ENCODE measurements around the gene FAM163A.
"Not testable (repeated sequence)": the region's sequence is repeated elsewhere in the genome, so short reads cannot be mapped to it uniquely, and the experiment has no call there.

The FAM163A gene

DNA sequence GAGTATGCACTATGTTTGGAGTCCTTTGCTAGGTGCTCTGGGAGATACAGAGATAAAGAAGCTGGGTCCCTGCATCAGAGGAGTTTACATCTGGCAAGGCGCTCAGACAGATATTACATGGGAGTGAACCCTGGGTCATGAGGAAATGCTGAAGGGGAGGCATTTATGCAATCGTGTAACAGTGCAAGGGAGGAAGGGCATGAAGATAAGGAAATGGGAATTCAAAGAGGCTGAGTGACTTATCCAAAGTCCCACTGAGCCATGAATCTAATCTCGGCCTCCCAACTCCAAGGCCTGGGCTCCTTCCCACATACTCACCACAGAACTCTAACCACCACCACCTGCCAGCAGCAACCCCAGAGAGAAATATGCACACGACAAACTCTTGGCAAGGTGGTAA, 51.6 kb downstream of the FAM163A start:
- no peak for DNase-seq

DNA sequence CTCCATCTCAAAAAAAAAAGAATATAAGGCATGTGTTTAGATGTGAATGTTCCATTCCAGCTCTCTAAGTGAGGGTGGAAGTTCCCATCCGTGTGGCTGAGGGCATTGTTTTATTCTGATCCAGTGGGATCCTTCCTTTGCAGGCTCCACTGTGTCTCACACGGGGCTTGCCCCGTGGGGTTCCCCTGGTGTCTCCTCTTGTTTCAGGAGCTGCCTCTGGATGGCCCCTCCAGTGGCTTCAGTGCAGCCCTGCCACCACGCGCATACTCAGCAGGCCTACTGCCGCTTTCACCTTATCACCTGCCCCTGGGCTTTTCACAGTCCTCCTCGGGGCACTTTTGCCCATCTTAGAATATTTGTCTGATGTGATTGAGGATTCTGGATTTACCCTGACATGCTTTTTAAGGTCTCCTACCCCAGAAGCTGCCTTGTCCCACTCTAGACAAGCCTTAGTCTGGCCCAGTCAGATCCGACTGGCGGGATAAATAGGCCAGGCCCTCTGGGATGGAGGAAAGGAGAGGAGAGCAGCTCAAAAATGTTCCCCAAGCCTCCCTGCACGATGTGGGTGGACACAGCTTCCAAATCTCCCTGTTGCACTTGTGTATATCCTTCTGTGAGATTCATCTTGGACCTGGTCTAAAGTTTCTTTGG, 55.2 kb downstream of the FAM163A start:
- no peak for DNase-seq

DNA sequence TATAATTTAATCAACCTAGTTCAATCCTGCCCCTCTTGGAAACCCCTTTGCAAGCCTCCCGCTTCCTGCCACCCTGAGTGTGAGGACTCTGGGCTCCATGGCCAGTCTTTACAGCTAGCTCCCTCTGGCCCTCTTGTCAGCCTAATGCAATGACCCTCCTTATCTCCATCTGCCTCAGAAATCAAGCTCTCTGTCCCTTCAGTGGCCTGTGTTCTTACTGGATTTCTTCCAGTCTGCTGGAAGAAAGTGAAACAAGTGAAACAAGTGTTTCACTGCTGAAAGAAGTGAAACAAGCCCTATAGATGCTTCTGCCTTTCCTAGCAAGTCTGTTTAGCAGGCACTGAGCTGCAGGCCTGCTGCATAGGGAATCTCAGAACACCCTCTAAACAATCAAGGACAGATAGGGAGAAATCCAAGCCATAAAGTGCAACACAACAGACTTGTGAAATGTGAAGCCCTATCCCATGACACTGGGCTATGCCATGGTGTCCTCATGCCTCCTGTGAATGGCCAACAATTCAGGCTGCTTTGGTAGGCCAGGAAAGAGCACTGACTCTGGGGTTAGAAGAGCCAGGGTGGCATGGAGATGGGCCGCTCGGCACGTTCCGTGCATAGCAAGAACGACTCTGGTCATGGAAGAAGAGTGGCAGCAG, 55.9 kb downstream of the FAM163A start:
- DNase-seq = no peak

DNA sequence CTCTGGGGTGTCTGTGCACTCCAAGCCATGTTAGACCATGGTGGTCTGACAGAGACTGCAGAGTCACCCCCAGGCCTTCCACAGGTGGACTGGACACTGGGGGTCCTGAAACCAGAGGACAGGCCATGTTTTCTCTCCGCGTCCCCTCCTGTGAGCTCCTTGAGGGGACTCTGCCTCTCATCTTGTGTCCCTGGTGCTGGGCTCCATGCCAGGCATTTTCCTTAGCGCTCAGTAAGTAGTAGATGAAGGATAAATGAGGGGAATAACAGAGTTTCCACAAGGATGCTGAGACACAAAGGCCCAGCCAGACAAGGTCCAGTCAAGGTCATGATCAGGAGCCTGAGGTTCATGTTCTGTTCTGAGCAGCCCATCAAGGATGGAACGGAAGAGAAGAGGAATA, 57.4 kb downstream of the FAM163A start:
- DNase-seq = no peak

DNA sequence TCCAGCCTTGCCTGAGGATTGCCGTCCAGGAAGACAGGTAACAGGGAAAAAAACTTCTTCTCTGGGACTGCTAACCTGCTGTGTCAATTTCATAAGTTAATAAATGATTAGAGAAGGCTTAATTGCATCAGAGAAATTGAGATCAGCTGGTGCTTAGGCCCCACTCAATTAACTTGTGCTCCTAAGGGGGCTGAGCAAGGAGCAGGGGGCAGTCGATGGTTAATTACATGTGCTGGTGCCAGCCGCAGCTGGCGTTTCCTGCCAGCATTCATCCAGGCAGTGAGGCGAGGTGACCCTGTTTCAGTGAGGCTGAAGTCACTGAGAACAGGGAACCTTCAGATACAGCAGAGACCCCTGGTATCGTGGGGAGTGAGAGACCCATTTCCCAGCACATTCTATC, 60.0 kb downstream of the FAM163A start:
- no peak for DNase-seq

DNA sequence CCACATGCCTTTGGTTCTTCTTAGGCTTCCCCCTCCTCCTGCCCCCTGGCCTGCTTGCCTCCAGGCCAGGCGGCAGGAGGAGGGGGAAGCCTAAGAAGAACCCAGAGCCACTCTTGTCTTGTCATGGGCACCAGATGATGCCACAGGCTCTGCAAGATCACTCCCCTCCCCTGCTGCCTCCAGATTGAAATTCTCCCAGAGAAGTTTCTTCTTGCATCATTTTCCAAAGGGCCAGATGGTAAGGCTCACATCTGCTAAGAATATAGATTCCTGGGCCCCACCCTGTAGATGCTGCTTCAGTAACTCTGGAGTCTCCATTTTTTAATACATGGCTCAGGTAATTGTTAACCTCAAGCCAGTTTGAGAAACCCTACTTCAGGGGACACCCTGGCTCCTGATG, 60.8 kb downstream of the FAM163A start:
- DNase-seq = no peak

DNA sequence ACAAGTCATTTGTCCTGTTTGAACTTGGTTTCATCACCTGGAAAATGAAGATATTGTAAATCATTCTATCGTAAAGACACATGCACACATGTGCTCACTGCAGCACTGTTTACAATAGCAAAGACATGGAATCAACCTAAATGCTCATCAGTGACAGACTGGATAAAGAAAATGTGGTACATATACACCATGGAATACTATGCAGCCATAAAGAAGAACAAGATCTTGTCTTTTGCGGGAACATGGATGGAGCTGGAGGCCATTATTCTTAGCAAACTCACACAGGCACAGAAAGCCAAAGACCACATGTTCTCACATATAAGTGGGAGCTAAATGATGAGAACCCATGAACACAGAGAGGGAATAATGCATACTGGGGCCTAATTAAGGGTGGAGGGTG, 61.3 kb downstream of the FAM163A start:
- not testable (repeated sequence) for DNase-seq

DNA sequence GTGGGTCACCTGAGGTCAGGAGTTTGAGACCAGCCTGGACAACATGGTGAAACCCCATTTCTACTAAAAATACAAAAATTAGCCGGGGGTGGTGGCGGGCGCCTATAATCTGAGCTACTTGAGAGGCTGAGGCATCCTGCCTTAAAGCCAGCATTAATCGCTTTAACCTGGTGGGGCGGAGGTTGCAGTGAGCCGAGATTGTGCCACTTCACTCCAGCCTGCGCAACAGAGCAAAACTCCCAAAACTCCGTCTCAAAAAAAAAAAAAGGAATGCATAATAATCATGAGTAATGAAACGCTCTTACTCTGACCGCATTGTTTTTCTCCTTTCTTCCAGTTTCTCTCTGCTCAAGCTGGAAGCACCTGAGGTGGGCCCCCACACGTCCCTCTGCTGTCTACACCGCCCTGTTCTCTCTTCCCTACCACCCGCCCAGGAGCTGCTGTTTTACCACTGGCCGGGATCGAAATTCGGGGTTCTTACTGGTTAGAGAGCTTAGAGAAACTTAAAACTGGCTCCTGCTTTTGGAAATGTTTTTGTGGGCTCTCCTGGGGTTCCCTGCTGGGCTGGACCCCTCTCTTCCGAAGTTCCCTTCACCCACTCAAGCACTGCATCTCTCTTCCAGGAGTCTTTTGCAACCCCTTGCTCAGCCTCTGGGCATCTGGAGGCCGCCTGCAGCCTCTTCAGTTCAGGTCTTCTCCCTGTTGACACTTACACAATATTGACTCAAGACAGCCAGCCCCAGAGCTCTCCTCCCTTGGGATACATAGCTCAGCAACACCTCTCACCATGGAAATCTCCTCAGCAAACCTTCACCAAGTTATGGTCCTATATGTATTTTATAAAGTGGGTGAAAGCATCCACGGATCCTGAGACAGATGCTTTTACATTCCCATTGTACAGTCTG, 62.5 kb downstream of the FAM163A start:
- no peak for DNase-seq

DNA sequence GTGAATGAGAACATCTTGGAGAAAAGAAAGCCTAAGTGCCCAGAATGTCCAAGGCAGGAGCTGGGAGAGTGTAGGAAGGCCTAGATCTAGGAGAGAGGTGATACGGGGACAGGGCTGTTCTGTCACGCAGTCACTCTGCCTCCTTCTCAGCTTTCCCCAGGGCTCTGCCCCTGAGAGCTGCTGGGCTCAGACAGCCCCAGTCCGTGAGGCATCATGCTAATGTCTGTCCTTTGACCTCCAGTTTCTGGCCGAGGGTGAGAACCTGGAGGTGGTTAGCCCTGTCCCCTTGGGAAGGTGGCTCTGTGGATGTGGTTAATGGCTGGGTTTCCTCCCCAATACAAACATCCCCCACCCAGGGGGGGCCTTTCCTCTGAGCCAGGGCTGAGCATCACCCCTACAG, 63.2 kb downstream of the FAM163A start:
- DNase-seq = no peak

DNA sequence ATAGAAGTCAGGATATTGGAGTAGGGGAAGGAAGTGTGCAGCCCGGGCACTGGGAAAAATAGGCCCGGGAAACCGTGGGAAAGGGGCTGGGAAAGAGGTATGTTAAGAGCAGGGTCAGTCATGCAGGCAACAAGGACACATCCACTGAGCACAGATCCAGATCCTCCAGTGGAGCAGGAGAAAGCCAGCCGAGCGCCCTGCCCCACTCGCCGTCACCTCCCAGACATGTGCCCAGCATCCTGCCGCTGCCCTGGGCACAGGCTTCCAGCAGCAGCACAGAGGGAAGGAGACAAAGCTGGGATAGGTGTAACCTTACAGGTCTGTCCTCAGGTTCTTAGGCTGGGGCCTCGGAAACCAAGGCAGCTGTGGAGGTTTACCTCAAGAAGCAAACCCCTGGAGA, 64.2 kb downstream of the FAM163A start:
- DNase-seq = no peak

DNA sequence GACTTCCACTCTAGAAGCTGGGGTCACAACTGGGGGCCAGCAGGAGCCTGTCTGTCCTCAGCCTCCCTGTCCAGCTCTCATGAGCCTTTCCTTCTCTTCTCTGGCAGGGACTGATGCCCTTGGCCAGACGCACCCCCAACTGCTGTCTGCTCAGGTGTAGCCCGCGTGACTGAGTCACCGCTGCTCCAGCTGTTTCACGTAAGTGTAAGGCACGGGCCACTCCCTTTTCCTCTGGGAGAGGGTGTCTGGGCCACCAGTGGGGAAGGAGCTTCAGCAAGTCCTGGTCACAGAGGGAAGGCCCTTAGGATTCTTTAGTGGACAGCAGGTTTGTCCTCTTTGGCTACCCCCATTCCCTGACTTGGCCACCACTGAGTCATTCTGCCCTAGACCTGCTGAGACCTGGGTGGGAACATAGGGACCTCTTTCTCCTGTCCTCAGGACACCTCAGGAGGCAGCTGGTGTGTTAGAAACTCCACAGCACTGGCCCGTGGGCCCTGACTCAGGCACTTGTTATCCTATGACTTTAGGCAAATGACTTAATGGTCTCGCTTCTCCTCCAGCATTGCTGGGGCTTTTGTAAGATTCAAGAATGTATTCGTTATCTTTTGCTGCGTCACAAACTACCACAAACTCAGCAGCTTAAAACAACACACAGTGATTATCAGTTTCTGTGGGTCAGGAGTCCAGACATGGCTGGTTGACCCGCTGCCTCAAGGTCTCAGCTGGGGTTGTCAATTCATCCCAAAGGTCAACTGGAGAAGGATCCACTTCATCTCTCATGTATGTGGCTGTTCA, 64.8 kb downstream of the FAM163A start:
- no peak for DNase-seq

DNA sequence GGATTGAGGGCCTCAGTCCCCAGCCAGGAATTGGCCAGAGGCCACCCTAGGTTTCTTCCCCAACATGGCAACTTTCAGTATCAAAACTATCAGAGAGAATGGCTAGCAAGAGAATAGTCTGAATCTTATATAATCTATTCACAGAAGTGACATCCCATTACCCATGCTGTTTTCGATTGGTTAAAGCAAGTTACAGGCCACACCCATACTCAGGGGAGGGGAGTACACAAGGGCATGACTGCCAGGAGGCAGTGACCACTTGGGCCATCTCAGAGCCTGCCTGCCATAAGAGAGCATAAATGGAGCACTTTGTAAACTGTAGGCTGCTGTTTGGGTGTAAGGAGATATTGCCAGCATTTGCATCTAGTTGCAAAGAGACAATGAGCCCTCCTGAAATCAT, 65.4 kb downstream of the FAM163A start:
- DNase-seq = no peak

DNA sequence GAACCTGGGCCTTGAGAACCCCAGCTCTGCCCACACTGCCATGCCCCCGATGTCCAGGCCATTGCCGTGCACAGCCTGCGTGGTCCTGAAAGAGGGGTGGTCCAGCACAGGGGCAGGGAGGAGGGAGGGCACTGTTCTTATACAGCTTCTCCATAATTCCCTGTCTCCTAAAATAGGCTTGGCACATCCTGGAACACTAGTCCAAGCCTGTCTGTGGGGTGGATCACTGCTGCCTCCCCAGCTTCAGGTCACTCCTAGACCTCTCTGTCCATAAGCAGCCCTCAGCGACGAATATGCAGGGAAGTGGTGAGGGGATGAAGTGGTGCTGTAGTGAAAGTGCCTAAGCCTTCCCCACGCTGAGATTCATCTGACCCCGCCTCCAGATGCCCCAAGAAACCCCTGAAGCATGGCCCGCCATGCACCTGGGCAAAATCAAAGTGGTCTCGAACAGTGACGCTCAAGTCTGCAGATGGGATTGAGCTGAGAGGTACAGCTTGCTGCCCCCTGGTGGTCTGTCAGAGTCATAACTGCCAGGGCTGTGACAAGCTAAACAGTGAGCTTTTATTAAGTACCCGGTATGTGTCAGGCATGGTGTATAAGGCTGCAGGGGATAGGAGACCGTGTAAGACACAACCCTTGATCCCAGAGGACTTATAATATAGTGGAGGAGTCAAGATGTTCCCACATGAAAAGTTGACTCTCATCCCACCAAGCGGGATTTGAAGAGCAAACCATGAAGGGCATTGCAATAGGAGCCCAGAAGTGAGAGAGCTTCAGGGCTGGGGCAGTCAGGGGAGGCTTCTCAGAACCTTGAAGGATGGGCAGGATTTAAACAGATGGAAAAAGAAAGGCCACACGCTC, 66.6 kb downstream of the FAM163A start:
- DNase-seq = peak; percentile 68

DNA sequence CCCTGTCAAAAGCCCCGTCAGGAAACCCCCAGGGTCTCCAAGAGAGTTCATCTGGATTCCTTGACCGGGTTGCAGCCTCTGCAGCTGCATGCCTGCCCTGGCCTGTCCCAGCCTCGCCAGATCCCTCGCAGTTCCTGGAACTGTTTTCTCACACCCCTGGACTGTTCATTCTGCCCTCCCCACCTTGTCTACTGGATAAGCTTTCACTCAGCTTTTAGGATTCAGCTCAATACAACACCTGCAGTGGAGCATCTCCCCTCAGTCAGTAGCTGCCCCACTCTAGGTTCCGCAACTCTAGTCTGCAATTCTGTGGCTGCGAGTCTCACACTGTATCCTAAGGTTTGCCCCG, 67.2 kb downstream of the FAM163A start:
- no peak for DNase-seq

DNA sequence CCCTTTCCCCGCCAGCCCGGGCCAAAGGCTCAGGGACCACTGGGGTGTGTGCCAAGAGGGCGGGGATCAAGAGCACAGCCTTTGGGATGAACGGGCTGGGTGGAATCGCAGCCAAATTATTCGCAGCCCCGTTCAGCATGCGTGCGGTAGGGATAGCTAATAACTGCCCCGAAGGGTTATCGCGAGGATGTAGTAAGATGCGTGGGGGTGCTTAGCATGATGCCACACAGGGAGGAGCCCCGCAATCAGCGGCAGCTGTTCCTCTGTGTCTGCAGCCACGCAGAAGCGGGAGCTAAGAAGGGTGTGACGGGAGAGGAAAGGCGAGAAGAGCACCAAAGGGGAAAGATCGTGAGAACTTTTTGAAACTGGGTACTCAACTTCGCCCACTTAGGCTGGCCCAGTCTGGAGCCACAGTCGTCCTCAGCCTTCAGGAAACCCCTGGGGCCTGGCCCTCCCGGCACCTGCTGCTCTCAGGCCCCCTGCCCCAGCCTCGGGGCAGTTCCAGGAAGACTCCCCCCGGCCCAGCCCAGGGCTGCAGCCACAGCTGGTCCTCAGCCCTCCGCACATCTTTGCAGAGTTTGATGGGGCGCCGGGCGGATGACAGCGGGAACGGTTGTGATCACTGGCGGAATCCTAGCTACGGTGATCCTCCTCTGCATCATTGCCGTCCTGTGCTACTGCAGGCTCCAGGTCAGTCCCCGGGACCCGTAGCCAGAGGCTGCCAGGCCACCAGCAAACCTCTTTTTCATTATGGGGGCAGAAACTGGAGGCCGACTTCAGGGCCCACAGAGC, 69.6 kb downstream of the FAM163A start:
- DNase-seq = no peak

DNA sequence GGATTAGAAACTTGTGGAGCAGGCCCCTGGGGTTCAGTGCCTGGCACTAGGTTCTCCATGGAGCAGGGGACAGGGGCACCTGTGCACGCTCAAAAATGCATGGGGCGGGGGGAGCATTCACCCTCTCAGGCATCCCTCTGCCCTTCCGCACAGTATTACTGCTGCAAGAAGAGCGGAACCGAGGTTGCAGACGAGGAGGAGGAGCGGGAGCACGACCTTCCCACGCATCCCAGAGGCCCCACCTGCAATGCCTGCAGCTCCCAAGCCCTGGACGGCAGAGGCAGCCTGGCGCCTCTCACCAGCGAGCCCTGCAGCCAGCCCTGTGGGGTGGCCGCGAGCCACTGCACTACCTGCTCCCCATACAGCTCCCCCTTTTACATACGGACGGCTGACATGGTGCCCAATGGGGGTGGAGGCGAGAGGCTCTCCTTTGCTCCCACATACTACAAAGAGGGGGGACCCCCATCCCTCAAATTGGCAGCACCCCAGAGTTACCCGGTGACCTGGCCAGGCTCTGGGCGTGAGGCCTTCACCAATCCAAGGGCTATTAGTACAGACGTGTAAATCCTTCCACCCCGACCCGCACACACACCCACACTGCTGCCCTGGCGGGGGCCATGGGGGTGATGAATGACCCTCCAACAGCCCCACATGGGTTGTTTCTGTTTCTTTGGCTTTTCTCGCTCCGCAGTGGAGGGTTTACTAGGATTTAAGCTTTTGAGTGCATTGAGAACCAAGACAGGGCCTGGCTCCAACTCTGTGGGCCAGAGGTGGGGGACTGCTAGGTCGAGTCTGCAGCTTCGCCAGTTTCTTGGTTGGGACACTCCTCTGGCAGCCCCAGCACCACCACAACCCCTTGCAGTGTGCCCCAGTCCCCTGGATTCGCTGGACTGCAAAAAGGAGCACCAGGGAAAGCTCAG, 70.8 kb downstream of the FAM163A start:
- DNase-seq = no peak

DNA sequence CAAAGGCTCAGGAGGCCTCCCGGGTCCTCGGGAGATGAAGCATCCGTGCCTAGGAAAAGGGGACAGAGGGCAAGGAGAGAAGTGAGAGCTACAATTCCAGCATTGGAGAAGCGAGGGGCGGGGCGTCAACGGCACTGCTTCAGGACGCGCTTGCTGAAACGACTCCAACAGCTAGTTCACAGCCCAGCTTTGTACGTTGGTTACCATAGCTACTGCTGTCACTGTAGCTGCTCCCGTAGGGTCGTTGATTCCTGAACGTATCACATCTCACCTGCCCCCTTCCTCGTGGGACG, 71.4 kb downstream of the FAM163A start:
- DNase-seq = no peak

DNA sequence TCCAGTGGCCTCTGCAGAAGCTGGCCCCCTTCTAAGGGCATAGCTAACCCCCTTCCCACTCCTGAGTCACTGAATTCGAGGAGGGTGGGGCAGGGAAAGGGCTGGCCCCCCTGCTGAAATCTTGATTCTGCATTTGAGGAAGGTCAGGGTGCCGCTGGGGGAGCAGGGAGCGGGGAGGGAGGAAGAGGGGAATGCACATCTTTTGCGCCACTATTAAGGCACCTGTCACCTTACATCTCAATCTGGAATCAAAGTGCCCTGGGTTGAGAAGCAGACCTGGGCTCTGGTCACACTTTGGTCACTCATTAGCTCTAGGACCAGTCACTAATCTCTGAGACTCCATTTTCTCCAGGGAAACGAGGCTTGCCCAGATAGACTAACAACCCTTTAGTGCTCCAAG, 72.5 kb downstream of the FAM163A start:
- no peak for DNase-seq

DNA sequence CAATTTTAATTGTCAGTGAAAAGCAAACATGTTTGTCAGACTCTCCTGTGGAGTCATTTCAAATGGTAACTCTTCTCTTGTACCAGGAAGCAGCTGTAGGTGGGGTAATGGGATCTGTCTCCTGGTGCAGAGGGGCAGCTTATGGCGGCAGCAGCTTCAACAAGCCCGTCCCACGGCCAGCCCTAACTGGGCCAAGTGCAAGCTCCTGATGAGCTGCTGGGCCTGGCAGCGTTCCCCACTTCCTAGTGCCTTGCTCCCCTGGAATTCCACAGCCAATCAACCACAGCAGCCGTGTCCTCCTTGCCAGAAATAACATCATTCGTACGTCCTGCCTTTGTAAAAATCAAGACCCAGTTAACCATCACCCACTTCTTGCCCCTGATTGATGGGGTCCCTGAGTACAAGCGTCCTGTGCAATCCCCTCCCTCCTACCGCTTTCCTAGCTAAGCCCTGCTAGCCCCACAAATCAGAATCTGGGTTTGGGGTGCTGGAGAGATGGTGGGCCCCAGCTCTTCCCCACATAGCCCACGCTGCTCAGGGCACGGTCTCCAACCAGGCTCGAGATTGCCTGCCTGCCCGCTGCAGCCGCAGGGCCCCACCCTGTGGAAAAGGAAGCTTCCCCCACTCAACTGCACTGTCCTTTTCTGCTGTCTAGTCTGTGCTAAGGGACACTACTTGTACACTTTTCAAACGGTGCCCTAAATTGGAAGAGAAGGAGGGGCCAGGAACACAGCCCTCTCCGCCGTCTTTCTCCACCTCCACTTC, 73.3 kb downstream of the FAM163A start:
- DNase-seq = no peak

DNA sequence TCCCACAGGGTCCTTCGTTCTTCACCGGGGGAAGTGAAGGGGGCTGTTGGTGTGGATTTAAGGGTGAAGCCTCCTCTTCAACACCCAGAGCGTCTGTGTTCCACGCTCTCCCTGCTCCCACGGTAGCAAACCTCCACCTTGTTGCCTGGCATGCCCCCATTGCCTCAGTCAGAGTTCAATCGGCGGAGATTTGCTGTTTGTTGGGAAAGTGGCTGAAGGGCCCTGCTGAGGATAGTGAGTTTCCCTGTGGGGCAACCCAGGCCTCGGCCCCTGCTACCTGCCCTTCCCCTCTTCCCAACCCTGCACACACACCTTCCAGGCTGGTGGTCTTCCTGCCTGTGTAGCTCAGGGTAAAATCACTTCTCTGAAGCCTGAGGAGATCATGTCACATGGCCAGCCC, 74.0 kb downstream of the FAM163A start:
- no peak for DNase-seq

Data from hematopoietic multipotent progenitor cell treated with erythropoietin and hydrocortisone succinate and interleukin-3 and kit ligand, for 8 days (in vitro differentiated cells).